IPS-NIHi7 (cell line): ENCODE data around the gene DIP2A.

ENCODE experiments used
- DNase-seq: peaks from one replicate; pipeline ENCODE4 v3.0.0; 2012; ENCODE audit warnings: mixed read lengths; ENCODE audit errors: extremely low spot score

Gene DIP2A

GRCh38 chr21:46480466-46480865 is 21.8 kb downstream of the DIP2A start:
- no peak for DNase-seq

GRCh38 chr21:46482225-46482845 is 23.6 kb downstream of the DIP2A start:
- no peak for DNase-seq

- DNase-seq, result no peak
These were observed 24.1 kb downstream of the DIP2A start for GRCh38 chr21:46482846-46483231.

GRCh38 chr21:46483300-46484295 is 24.9 kb downstream of the DIP2A start:
- DNase-seq, result no peak

- DNase-seq, result no peak
These were observed 27.9 kb downstream of the DIP2A start for GRCh38 chr21:46486481-46487126.

GRCh38 chr21:46489162-46489663 is 30.5 kb downstream of the DIP2A start:
- DNase-seq, result no peak

GRCh38 chr21:46489800-46490199 is 31.1 kb downstream of the DIP2A start:
- DNase-seq, result peak; percentile 20

- no peak for DNase-seq
These were observed 32.9 kb downstream of the DIP2A start for GRCh38 chr21:46491553-46491952.

GRCh38 chr21:46492851-46493250 is 34.2 kb downstream of the DIP2A start:
- no peak for DNase-seq

- no peak for DNase-seq
These were observed 35.1 kb downstream of the DIP2A start for GRCh38 chr21:46493828-46494227.

GRCh38 chr21:46498335-46499050 is 39.8 kb downstream of the DIP2A start:
- no peak for DNase-seq

- no peak for DNase-seq
These were observed 41.7 kb downstream of the DIP2A start for GRCh38 chr21:46500224-46500861.

GRCh38 chr21:46503922-46504550 is 45.3 kb downstream of the DIP2A start:
- no peak for DNase-seq

GRCh38 chr21:46504666-46505065 is 46.0 kb downstream of the DIP2A start:
- no peak for DNase-seq

GRCh38 chr21:46507562-46507961 is 48.9 kb downstream of the DIP2A start:
- no peak for DNase-seq

GRCh38 chr21:46509741-46510502 is 51.2 kb downstream of the DIP2A start:
- no peak for DNase-seq

GRCh38 chr21:46515109-46515508 is 56.4 kb downstream of the DIP2A start:
- DNase-seq, result no peak

GRCh38 chr21:46516068-46516467 is 57.4 kb downstream of the DIP2A start:
- DNase-seq, result no peak

- DNase-seq, result no peak
These were observed 58.7 kb downstream of the DIP2A start for GRCh38 chr21:46517361-46517760.
